Gastroesophageal sphincter (tissue), 3 donors: Measurements from ENCODE around the gene PROKR1.
"Not testable (repeated sequence)": the region's sequence is repeated elsewhere in the genome, so short reads cannot be mapped to it uniquely, and the experiment has no call there.

Source experiments
- CTCF ChIP-seq, 4 experiments: fragments of 200-600 bp in 2 of 4; fragments of 450-650 bp in 2 of 4; sonication (generic) in 1 of 4; IDR thresholded peaks; one replicate each; pipeline ENCODE4 v1.5.1; 2017 to 2019; ENCODE audit warnings: antibody characterized with exemption in 4 of 4, mild to moderate bottlenecking in 2 of 4, moderate library complexity in 2 of 4
- POLR2A ChIP-seq, 2 donors: fragments of 450-650 bp; IDR thresholded peaks; one replicate each; pipeline ENCODE4 v1.6.1; 2017; ENCODE audit warnings: antibody characterized with exemption in 2 of 2, mild to moderate bottlenecking in 2 of 2, moderate library complexity in 1 of 2
- POLR2AphosphoS5 ChIP-seq: sonication (generic); formaldehyde crosslinking; IDR thresholded peaks from one replicate; pipeline ENCODE4 v1.6.1; 2017; ENCODE audit warnings: antibody characterized with exemption

GRCh38 chr2:68595493-68595785 lies 47.9 kb upstream of the PROKR1 start:
- TF ChIP-seq CTCF (IDR thresholded peaks at IDR 0.05); POLR2A (IDR thresholded peaks at IDR 0.05); POLR2AphosphoS5: not testable (repeated sequence)
